Stimulated activated CD4-positive, alpha-beta T cell treated with anti-CD3 and anti-CD28 coated beads, Interleukin-1b, Interleukin-23, amount 100 ng/mL, for 4 hours (primary cell): ENCODE measurements around the gene STK17A.
A peak's percentile ranks its signal among the peaks of the same experiment; 100 is the strongest.
"Not testable (repeated sequence)": the region's sequence is repeated elsewhere in the genome, so short reads cannot be mapped to it uniquely, and the experiment has no call there.

Experiments
- DNase-seq, 2 donors: peaks; one replicate each; pipeline ENCODE4 v3.0.0-alpha.2; 2020; ENCODE audit warnings: low read depth in 2 of 2

Gene STK17A

GRCh38 chr7:43658718-43659548 lies 76.0 kb downstream of the STK17A start:
- no peak for DNase-seq

- DNase-seq = no peak
These were observed 76.6 kb downstream of the STK17A start for GRCh38 chr7:43659549-43659896.

- no peak for DNase-seq
These were observed 77.2 kb downstream of the STK17A start for GRCh38 chr7:43660141-43660540.

GRCh38 chr7:43664681-43665080 lies 81.8 kb downstream of the STK17A start:
- DNase-seq = no peak

- no peak for DNase-seq
These were observed 84.0 kb downstream of the STK17A start for GRCh38 chr7:43666938-43667337.

- DNase-seq = no peak
These were observed 85.1 kb downstream of the STK17A start for GRCh38 chr7:43668035-43668434.

- DNase-seq = peak; percentile 54 to 67
These were observed 86.6 kb downstream of the STK17A start for GRCh38 chr7:43669286-43670081.

GRCh38 chr7:43671521-43671920 lies 88.6 kb downstream of the STK17A start:
- DNase-seq = no peak

- DNase-seq = not testable (repeated sequence)
These were observed 90.5 kb downstream of the STK17A start for GRCh38 chr7:43673243-43673976.

- no peak for DNase-seq
These were observed 91.9 kb downstream of the STK17A start for GRCh38 chr7:43674559-43675436.
